Right lobe of liver (tissue), 6 donors: Measurements from ENCODE around the gene PAX5. TPM values are rescaled to one million over a fixed set of nuclear protein-coding genes. Genes with fewer than 3 reads are reported as not detected.

Experiments used
- ATAC-seq, 4 donors: fragments of 200-7000 bp; cut with Tn5 transposase; one replicate each; pipeline ENCODE4 v1.9.1; 2020; ENCODE audit warnings: mild to moderate bottlenecking in 4 of 4, moderate library complexity in 4 of 4
- DNase-seq, 3 donors: peaks; one replicate each; pipeline ENCODE4 v3.0.0-alpha.2; 2020
- H3K27ac ChIP-seq, 3 donors: fragments of 200-600 bp; one replicate each; pipeline ENCODE4 v1.8.0; 2022
- H3K27me3 ChIP-seq, 2 donors: fragments of 200-600 bp; one replicate each; pipeline ENCODE4 v1.8.0; 2022
- H3K36me3 ChIP-seq, 4 donors: fragments of 200-600 bp; sonication (generic) in 1 of 4; one replicate each; pipeline versions ENCODE4 v1.5.1 to v1.8.0; 2017 to 2022; ENCODE audit warnings: control low read depth in 1 of 4
- H3K4me1 ChIP-seq, 4 donors: fragments of 200-600 bp; sonication (generic) in 1 of 4; one replicate each; pipeline versions ENCODE4 v1.5.1 to v1.8.0; 2017 to 2022; ENCODE audit warnings: control low read depth in 1 of 4
- H3K4me3 ChIP-seq, 3 donors: fragments of 200-600 bp; one replicate each; pipeline ENCODE4 v1.8.0; 2022
- H3K9me3 ChIP-seq, 4 donors: fragments of 200-600 bp; sonication (generic) in 1 of 4; one replicate each; pipeline versions ENCODE4 v1.5.1 to v1.8.0; 2017 to 2022; ENCODE audit warnings: control low read depth in 1 of 4
- POLR2A ChIP-seq: fragments of 450-650 bp; IDR thresholded peaks from one replicate; pipeline ENCODE4 v1.6.1; 2017; ENCODE audit warnings: antibody characterized with exemption, mild to moderate bottlenecking
- WGBS: methylation state at CpG from one replicate; pipeline ENCODE4 v1.1.6; 2018; ENCODE audit warnings: low coverage, low lambda C conversion rate; ENCODE audit not compliant: insufficient coverage; ENCODE audit errors: missing lambda C conversion rate; 5-methylcytosine and 5-hydroxymethylcytosine counted together
- intact Hi-C, 2 donors: fragments of 100-400 bp; cut with DNase I; formaldehyde crosslinking; loops; one replicate each; pipeline versions ENCODE4 v1.11.2 to v1.14.1; 2022
- total RNA-seq, 6 experiments: library from RNA; depleted of rRNA in 2 of 6; stranded (reverse); fragments of >200 nt in 2 of 6; fragmentation: NEBNext Ultra II Directional in 3 of 6; extraction: Animal tissue kit (Norgen Biotek cat#: 25700) in 3 of 6; gene quantifications; one replicate each; pipeline versions ENCODE4 v1.1.0 to v1.2.4, GENCODE V29; 2016 to 2023
- TF ChIP-seq, protein P1 (sequence below), 4 donors: fragments of 200-600 bp in 3 of 4; fragments of 450-650 bp in 1 of 4; IDR thresholded peaks; one replicate each; pipeline versions ENCODE4 v1.5.1 to v1.8.0; 2016 to 2022; ENCODE audit warnings: antibody characterized with exemption in 4 of 4, mild to moderate bottlenecking in 2 of 4
- donor health status: DM: no; HTN: yes; CAD: no.
- donor health status: DM: no; HTN: no; CAD: no.
- donor health status: DM: no; HTN: no; CAD: no.
- donor health status: DM: no; HTN: yes; CAD: no.
- donor health status: DM: no; HTN: yes; CAD: no.

PAX5 gene
- total RNA-seq, 6 experiments from 2014 or later = 0.12 to 0.18 TPM; not detected in 4

DNA sequence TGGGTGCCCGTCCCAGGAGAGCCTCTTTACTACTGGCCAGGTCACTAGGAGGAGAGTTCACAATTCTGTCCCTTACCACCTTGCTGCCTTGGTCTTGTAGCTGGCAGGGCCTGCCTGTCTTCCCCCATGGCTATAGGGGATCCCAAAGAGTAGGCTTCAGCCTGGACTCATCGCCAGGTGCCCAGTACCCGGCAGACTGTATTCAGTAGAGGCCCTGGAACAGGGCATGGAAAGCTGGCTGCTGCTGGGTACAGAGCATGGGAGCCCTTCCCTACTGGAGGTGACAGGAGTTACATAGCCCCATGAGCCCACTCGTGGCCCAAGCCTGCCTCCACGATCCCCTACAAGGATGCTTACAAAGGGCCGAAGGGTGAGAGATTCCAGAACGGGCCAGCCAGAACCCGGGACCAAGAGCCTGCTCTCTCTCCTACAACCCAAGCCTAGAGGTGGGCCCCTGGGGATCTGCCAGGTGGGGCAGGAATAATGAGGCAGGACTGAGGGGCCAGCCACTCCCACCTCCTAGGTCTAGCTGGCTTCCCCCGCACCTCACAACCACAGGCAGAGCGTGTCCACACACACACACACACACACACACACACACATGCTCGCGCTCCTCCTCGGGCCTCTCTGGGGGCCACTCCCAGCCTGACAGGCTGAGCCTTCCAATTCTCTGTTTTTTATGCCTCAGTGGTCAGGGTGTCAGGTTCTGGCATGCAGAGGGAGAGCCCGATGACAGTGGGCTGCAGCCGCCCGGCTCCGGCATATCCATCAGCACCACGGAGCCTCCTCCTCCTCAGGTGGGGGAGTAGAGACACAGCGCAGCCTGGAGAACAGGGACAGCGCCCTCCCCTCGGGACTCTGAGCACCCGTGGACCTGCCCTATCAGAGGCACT, 186.0 kb downstream of the PAX5 start:
- DNase-seq (no peak), ATAC-seq (no peak)
- WGBS = 40% methylated on average over 4 of the region's 22 CpGs
- TF ChIP-seq, protein P1, sequence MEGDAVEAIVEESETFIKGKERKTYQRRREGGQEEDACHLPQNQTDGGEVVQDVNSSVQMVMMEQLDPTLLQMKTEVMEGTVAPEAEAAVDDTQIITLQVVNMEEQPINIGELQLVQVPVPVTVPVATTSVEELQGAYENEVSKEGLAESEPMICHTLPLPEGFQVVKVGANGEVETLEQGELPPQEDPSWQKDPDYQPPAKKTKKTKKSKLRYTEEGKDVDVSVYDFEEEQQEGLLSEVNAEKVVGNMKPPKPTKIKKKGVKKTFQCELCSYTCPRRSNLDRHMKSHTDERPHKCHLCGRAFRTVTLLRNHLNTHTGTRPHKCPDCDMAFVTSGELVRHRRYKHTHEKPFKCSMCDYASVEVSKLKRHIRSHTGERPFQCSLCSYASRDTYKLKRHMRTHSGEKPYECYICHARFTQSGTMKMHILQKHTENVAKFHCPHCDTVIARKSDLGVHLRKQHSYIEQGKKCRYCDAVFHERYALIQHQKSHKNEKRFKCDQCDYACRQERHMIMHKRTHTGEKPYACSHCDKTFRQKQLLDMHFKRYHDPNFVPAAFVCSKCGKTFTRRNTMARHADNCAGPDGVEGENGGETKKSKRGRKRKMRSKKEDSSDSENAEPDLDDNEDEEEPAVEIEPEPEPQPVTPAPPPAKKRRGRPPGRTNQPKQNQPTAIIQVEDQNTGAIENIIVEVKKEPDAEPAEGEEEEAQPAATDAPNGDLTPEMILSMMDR (IDR thresholded peaks at IDR 0.05) = no peak
- TF ChIP-seq POLR2A = no peak
- no peaks in the 10 kb centered on the region for H3K9me3 ChIP-seq
- intact Hi-C loops = no loop called here
- H3K4me1 ChIP-seq = no peaks in the 10 kb centered on the region
- no peaks in the 10 kb centered on the region for H3K36me3 ChIP-seq
- no peaks in the 10 kb centered on the region for H3K27me3 ChIP-seq
- H3K4me3 ChIP-seq = no peak overlapping the region
- no peak overlapping the region for H3K27ac ChIP-seq

DNA sequence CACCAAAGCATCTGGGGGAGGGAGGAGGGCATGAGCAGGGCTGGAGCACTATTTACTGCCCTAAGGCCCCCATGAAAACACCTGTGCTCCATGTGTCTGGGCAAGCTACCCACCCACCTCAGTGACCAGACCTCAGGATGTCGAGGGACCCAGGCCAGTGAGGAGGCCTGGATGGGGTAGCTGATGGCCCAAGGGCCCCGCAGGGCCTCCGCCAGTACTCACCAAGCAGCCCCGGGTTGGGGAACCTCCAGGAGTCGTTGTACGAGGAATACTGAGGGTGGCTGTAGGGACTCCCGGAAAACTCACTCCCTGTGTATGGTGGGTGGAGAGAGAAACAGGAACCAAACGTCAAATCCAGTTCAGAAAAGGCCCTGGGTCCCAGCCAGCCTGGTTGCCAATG, 187.4 kb downstream of the PAX5 start:
- Histone ChIP-seq H3K4me3 (no peak overlapping the region), H3K4me1 (no peaks in the 10 kb centered on the region), H3K9me3 (no peaks in the 10 kb centered on the region), H3K27me3 (no peaks in the 10 kb centered on the region), H3K36me3 (no peaks in the 10 kb centered on the region), H3K27ac (no peak overlapping the region)
- TF ChIP-seq POLR2A = no peak
- TF ChIP-seq, protein P1 (IDR thresholded peaks at IDR 0.05) = no peak
- intact Hi-C loops = no loop called here
- DNase-seq (no peak), ATAC-seq (no peak)
- WGBS = 90% methylated on average over 4 of the region's 8 CpGs

DNA sequence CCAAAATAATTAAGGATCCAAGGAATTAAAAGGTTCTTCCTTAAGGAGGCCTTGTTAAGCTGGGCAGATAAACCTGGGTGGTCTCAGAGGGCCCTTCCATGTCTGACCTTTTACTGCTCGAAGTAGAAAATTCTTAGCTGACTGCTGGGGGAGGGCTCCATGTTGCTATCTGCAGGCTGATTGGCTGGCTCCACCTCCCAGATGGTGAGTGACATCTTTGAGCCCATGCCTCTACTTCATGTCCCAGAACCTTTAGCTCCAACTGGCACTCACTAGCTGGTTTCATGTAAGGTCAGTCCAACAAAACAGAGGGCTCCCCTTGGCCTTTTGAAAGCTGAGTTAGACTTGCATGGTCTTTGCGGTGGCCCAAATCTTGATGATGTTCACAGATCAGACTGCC, 188.2 kb downstream of the PAX5 start:
- TF ChIP-seq, protein P1 (IDR thresholded peaks at IDR 0.05) = no peak
- no peak for TF ChIP-seq POLR2A
- Histone ChIP-seq H3K36me3 (no peaks in the 10 kb centered on the region), H3K9me3 (no peaks in the 10 kb centered on the region), H3K4me1 (peaks cover 0 to 6% (median 3%) of the 10 kb centered on the region in 4 donors), H3K27ac (no peak overlapping the region), H3K4me3 (no peak overlapping the region), H3K27me3 (no peaks in the 10 kb centered on the region)
- 80% methylated on average over 1 of the region's 2 CpGs for WGBS
- no peak for ATAC-seq
- no peak for DNase-seq
- intact Hi-C loops = no loop called here

DNA sequence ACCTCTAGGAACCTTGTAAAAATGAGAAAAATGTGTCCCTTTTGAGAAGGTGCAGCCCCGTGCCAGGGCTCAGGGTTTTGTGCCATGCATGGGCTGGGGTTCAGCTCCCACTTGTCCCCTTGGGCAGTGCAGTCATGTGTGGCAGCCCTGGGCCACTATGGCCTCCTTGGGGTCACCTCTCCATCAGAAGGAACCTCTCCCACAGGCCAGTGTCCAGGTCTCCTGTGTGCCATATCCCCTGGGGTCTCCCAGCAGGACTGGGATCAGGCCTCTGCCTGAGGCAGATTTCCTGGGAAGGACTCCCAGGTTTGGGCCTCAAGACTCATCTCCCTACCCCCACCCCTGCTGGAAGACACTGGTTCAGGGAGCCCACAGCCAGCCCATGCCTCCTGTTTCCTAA, 189.1 kb downstream of the PAX5 start:
- Histone ChIP-seq H3K9me3 (no peaks in the 10 kb centered on the region), H3K27me3 (no peaks in the 10 kb centered on the region), H3K4me3 (no peak overlapping the region), H3K27ac (no peak overlapping the region), H3K36me3 (no peaks in the 10 kb centered on the region), H3K4me1 (peaks cover 0 to 13% (median 6%) of the 10 kb centered on the region in 4 donors)
- intact Hi-C loops = no loop called here
- no peak for DNase-seq
- WGBS = no CpG with 5 or more reads among the region's 1 CpG
- TF ChIP-seq, protein P1 (IDR thresholded peaks at IDR 0.05) = no peak
- no peak for TF ChIP-seq POLR2A
- no peak for ATAC-seq
